ENCODE results near the gene SORBS1. TPM values are rescaled to one million over a fixed set of nuclear protein-coding genes. Genes with fewer than 3 reads are reported as not detected.

Gene SORBS1
- total and polyA plus RNA-seq, 3 donors from 2014 or later, result 34.4 to 46.6 (median 38.8) TPM

- no peak for DNase-seq
- WGBS, 2 donors, result 95 to 96% methylated on average over 9 of the region's 9 CpGs
- no peak overlapping the region for H3K27ac ChIP-seq
- TF ChIP-seq POLR2A (IDR thresholded peaks at IDR 0.05), result no peak
- TF ChIP-seq, protein P1, sequence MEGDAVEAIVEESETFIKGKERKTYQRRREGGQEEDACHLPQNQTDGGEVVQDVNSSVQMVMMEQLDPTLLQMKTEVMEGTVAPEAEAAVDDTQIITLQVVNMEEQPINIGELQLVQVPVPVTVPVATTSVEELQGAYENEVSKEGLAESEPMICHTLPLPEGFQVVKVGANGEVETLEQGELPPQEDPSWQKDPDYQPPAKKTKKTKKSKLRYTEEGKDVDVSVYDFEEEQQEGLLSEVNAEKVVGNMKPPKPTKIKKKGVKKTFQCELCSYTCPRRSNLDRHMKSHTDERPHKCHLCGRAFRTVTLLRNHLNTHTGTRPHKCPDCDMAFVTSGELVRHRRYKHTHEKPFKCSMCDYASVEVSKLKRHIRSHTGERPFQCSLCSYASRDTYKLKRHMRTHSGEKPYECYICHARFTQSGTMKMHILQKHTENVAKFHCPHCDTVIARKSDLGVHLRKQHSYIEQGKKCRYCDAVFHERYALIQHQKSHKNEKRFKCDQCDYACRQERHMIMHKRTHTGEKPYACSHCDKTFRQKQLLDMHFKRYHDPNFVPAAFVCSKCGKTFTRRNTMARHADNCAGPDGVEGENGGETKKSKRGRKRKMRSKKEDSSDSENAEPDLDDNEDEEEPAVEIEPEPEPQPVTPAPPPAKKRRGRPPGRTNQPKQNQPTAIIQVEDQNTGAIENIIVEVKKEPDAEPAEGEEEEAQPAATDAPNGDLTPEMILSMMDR (IDR thresholded peaks at IDR 0.05), result no peak
- no peaks in the 10 kb centered on the region for H3K36me3 ChIP-seq (ENCODE audit: low read depth, missing control alignments)
- no peaks in the 10 kb centered on the region for H3K27me3 ChIP-seq
- no peak overlapping the region for H3K4me3 ChIP-seq
- no peaks in the 10 kb centered on the region for H3K4me1 ChIP-seq
- intact Hi-C loops (cut with DNase I; ENCODE audit: low total_unique reads), result no loop called here
- H3K9me3 ChIP-seq, result no peaks in the 10 kb centered on the region
Observed at GRCh38 chr10:95329296-95329695, 231.9 kb downstream of the SORBS1 start.

- Histone ChIP-seq H3K4me1 (no peaks in the 10 kb centered on the region), H3K4me3 (no peak overlapping the region), H3K27me3 (no peaks in the 10 kb centered on the region), H3K9me3 (no peaks in the 10 kb centered on the region), H3K36me3 (ENCODE audit: low read depth, missing control alignments) (no peaks in the 10 kb centered on the region), H3K27ac (no peak overlapping the region)
- TF ChIP-seq POLR2A (IDR thresholded peaks at IDR 0.05), result no peak
- TF ChIP-seq, protein P1 (IDR thresholded peaks at IDR 0.05), result no peak
- DNase-seq, result no peak
- WGBS, 2 donors, result 85 to 93% methylated on average over 3 of the region's 3 CpGs
- intact Hi-C loops (cut with DNase I; ENCODE audit: low total_unique reads), result no loop called here
Observed at GRCh38 chr10:95328013-95328412, 233.2 kb downstream of the SORBS1 start.

- no peak for TF ChIP-seq POLR2A (IDR thresholded peaks at IDR 0.05)
- DNase-seq, result no peak
Observed at GRCh38 chr10:95327367-95327766, 233.8 kb downstream of the SORBS1 start.

DNA sequence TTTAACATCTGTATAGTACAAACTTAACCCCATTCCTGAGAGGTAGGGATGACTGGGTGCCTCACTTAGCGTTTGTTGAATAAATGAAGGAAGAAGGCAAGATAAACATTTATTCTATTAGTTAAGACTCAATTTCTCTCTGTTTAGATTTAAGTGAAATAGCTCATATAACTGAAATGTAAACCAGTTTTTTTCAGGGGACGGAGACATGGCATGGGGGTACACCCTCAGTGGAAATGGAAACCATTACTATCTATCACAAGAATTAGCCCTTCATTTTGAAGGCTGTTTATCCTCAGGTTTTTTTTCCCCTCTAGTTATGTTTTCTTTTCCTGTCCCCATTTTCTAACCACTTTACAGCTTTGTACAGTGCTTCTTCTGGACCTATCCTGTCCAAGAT lies 234.8 kb downstream of the SORBS1 start:
- H3K27me3 ChIP-seq, result no peaks in the 10 kb centered on the region
- no peak for DNase-seq
- 95 to 97% methylated on average over 2 of the region's 2 CpGs for WGBS, 2 donors
- H3K4me3 ChIP-seq, result no peak overlapping the region
- no peaks in the 10 kb centered on the region for H3K9me3 ChIP-seq
- no peaks in the 10 kb centered on the region for H3K36me3 ChIP-seq (ENCODE audit: low read depth, missing control alignments)
- TF ChIP-seq, protein P1 (IDR thresholded peaks at IDR 0.05), result no peak
- no peak for TF ChIP-seq POLR2A (IDR thresholded peaks at IDR 0.05)
- H3K27ac ChIP-seq, result no peak overlapping the region
- intact Hi-C loops (cut with DNase I; ENCODE audit: low total_unique reads), result no loop called here
- H3K4me1 ChIP-seq, result no peaks in the 10 kb centered on the region

More at GRCh38 chr10:95327367-95327766, 233.8 kb downstream of the SORBS1 start:
- Histone ChIP-seq H3K9me3 (no peaks in the 10 kb centered on the region), H3K4me1 (no peaks in the 10 kb centered on the region), H3K36me3 (ENCODE audit: low read depth, missing control alignments) (no peaks in the 10 kb centered on the region), H3K27me3 (no peaks in the 10 kb centered on the region), H3K4me3 (no peak overlapping the region), H3K27ac (no peak overlapping the region)
- 66 to 80% methylated on average over 5 of the region's 5 CpGs for WGBS, 2 donors
- intact Hi-C loops (cut with DNase I; ENCODE audit: low total_unique reads), result no loop called here

DNA sequence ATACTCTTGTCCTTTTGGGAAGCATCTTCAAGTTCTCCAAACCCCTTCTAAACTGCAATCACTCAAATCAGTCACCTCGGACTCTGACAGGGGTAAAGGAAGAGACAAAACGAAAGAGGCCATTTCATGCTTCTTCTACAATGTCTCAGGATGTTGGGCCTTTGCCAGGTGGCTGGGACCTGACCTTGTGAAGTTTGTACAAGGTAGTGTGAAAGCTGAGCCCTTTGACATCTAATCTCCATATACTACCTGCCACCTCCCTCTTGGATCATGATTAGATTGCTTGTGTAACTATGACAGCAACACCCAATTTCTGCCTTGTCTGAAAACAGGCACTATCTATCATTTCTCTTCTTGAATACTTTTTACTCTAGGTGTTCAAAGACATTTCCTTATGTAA lies 235.3 kb downstream of the SORBS1 start:
- no peak for DNase-seq
- Histone ChIP-seq H3K4me3 (no peak overlapping the region), H3K36me3 (ENCODE audit: low read depth, missing control alignments) (no peaks in the 10 kb centered on the region), H3K27me3 (no peaks in the 10 kb centered on the region), H3K9me3 (no peaks in the 10 kb centered on the region), H3K27ac (no peak overlapping the region), H3K4me1 (no peaks in the 10 kb centered on the region)
- 82 to 87% methylated on average over 2 of the region's 2 CpGs for WGBS, 2 donors
- TF ChIP-seq POLR2A (IDR thresholded peaks at IDR 0.05), result no peak
- TF ChIP-seq, protein P1 (IDR thresholded peaks at IDR 0.05), result no peak
- intact Hi-C loops (cut with DNase I; ENCODE audit: low total_unique reads), result no loop called here

Data from testis (tissue), 3 donors.